Coronary artery (tissue), 2 donors: ENCODE measurements around the gene SH2D2A.

Source experiments
- DNase-seq: peaks from one replicate; pipeline ENCODE4 v3.0.0-alpha.2; 2017; ENCODE audit warnings: low spot score
- H3K27ac ChIP-seq, 2 donors: fragments of 200-600 bp; sonication (generic); one replicate each; pipeline ENCODE4 v1.5.1; 2016 to 2019
- H3K4me3 ChIP-seq: fragments of 200-600 bp; sonication (generic); 2 replicates; pipeline ENCODE4 v1.5.1; 2016; ENCODE audit warnings: mild to moderate bottlenecking, moderate library complexity
- CTCF ChIP-seq: fragments of 200-600 bp; sonication (generic); IDR thresholded peaks from one replicate; pipeline ENCODE4 v1.5.1; 2019; ENCODE audit warnings: antibody characterized with exemption

The SH2D2A gene

DNA sequence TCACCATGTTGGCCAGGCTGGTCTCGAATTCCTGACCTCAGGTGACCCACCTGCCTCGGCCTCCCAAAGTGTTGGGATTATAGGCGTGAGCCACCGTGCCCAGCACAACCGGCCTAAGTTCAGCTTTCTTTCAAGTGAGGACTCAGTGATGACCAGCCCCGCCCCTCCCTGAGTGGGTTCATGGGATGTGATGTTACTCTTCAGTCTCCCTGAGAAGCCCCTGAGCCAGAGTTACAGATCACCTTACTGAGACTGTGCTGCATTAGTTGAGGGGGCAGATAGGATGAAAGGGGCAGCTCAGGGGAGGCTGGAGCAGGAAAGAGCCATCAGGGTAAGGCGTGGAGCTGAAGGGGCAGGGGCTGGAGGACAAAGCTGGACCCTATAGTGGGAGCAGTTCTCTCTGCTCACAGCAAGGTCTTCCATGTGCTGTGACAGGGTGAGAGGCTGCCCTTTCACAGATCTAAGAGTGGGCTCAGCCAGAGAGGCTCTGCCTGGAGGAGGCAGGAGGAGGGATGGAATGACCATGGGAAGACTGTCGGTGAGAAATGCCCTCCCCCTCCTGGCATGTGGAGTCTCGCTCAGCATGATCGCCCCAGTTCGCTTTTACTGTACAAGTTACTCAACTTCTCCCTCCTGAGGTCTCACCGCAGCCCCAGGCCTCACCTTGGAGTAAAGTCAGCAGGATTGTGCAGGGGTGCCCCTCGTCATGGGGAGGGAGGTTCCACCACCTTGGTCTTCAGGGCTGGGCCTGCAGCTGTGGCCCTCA is 13.4 kb downstream of the SH2D2A start:
- Histone ChIP-seq H3K4me3 (no peak overlapping the region), H3K27ac (no peak overlapping the region)
- TF ChIP-seq CTCF, result no peak
- DNase-seq, result no peak

DNA sequence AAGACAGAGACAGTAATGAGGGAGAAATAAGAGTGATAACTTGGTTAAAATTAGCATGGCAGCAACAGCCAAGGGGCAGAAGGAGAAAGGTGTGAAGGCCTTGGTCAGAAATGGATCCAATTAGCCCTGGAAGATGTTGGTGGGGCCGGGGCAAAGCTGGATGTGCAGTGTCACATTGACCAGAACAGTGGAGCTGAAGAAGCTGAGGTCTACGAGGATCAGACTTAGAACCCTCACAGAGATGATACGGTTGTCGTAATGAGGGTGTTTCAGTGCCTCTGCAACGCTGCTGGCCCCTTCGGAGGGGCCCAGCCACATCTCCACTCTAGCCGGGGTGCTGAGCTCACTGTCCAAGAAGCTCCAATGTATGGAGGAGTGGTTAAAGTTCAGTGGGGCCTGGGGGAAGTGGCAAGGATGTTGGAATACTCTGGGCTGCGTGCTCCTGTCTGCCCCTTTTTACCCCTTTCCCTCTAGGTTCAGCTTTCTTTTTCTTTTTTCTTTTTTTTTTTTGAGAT is 14.2 kb downstream of the SH2D2A start:
- TF ChIP-seq CTCF, result no peak
- no peak overlapping the region for H3K27ac ChIP-seq
- no peak for DNase-seq
- no peak overlapping the region for H3K4me3 ChIP-seq

- Histone ChIP-seq H3K4me3 (no peak overlapping the region), H3K27ac (no peak overlapping the region)
- no peak for TF ChIP-seq CTCF
- no peak for DNase-seq
These were observed 15.1 kb downstream of the SH2D2A start for GRCh38 chr1:156801409-156802121.

GRCh38 chr1:156797212-156797871 is 19.3 kb downstream of the SH2D2A start:
- no peak overlapping the region for H3K4me3 ChIP-seq
- TF ChIP-seq CTCF, result peak; percentile 42
- no peak overlapping the region for H3K27ac ChIP-seq
- no peak for DNase-seq

DNA sequence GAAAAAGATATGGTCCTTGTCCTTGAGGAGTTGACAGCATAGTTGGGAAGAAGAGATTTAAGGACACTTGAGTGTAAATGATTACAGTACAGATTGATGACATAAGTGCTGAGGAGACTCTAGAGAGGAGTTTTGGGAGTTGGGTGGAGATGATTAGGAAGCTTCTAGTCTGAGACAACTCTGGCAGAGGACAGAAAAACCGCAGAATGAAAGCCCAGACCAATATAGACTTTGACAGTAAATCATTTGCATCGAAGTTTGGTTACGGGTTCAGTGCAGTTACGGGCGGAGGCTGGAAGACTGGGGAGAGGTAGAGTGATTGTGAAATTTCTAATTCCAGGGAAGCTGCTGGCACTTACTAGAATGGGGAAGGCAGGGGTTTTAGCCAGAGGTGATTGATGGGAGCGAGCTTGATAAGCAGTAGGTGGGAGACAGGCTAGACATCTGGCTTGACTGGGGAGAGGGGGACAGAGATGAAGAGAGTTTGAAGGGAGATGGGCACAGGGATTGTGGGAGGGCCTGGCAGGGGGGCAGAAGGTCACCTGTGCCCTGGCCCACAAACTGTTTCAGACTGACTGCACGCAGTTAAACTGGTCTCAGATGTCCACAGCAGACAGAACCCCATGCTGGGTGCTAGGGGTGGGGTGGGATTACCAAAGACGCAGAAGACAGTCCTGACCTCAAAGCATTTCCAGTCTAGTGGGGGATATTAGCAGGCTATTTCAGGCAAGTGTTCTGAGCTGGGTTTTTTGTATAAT is 20.1 kb downstream of the SH2D2A start:
- Histone ChIP-seq H3K27ac (no peak overlapping the region), H3K4me3 (no peak overlapping the region)
- DNase-seq, result no peak
- no peak for TF ChIP-seq CTCF

GRCh38 chr1:156795787-156796186 is 20.9 kb downstream of the SH2D2A start:
- Histone ChIP-seq H3K4me3 (no peak overlapping the region), H3K27ac (no peak overlapping the region)
- TF ChIP-seq CTCF, result no peak
- no peak for DNase-seq
